Lower lobe of right lung (tissue), 2 donors: ENCODE measurements around the gene LDB3. TPM values are rescaled to one million over a fixed set of nuclear protein-coding genes. Genes with fewer than 3 reads are reported as not detected.

Experiments used
- ATAC-seq, 2 donors: fragments of 200-7000 bp; cut with Tn5 transposase; one replicate each; pipeline ENCODE4 v1.9.1; 2020 to 2022; ENCODE audit warnings: mild to moderate bottlenecking in 2 of 2, moderate library complexity in 2 of 2
- DNase-seq: peaks from one replicate; pipeline ENCODE4 v3.0.0-alpha.2; 2020
- H3K27ac ChIP-seq: fragments of 200-600 bp; one replicate; pipeline ENCODE4 v1.8.0; 2022
- H3K27me3 ChIP-seq: fragments of 200-600 bp; one replicate; pipeline ENCODE4 v1.8.0; 2022; ENCODE audit warnings: low read depth
- H3K36me3 ChIP-seq: fragments of 200-600 bp; one replicate; pipeline ENCODE4 v1.8.0; 2022; ENCODE audit warnings: mild to moderate bottlenecking
- H3K4me1 ChIP-seq: fragments of 200-600 bp; one replicate; pipeline ENCODE4 v1.8.0; 2022
- H3K4me3 ChIP-seq: fragments of 200-600 bp; one replicate; pipeline ENCODE4 v1.8.0; 2022; ENCODE audit warnings: mild to moderate bottlenecking
- H3K9me3 ChIP-seq: fragments of 200-600 bp; one replicate; pipeline ENCODE4 v1.8.0; 2022
- CTCF ChIP-seq: fragments of 200-600 bp; IDR thresholded peaks from one replicate; pipeline ENCODE4 v1.8.0; 2022; ENCODE audit warnings: antibody characterized with exemption, mild to moderate bottlenecking
- intact Hi-C: fragments of 100-400 bp; cut with DNase I; formaldehyde crosslinking; loops from one replicate; pipeline ENCODE4 v1.11.0; 2022
- total RNA-seq: library from RNA; stranded (reverse); fragmentation: NEBNext Ultra II Directional; extraction: Animal tissue kit (Norgen Biotek cat#: 25700); gene quantifications from one replicate; pipeline ENCODE4 v1.2.1, GENCODE V29; 2021
- donor health status: DM: no; HTN: yes; CAD: no; lungs with severe emphysema.

The LDB3 gene
- total RNA-seq, 1 donor from 2014 or later = 2.2 TPM

GRCh38 chr10:86678999-86679792 lies 10.9 kb downstream of the LDB3 start:
- no peak overlapping the region for H3K27ac ChIP-seq
- TF ChIP-seq CTCF = no peak
- ATAC-seq (no peak), DNase-seq (no peak)
- H3K36me3 ChIP-seq = no peaks in the 10 kb centered on the region
- H3K4me1 ChIP-seq = peaks cover 4% of the 10 kb centered on the region
- intact Hi-C loops = no loop called here
- H3K9me3 ChIP-seq = no peaks in the 10 kb centered on the region
- peaks cover 6% of the 10 kb centered on the region for H3K27me3 ChIP-seq
- no peak overlapping the region for H3K4me3 ChIP-seq

DNA sequence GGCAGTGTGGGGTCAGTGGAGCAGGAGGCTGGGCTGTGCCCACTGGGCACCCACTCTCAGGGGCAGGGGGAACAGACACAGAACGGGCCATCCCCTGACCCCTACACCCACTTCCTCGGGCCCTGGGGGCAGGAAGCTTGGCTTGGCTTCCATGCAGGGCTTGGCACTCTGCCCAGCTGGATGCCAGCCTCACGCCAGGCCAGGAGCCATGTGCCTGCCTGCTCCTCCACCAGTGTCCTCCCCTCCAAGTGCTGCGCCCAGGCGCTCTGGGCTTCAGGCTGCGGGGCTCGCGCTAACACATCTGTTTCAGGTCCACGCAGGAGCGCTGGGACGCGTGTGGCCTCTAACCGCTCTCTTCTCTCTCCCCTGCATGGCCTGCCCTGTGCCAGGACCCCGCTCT lies 12.7 kb downstream of the LDB3 start:
- no peak for TF ChIP-seq CTCF
- no peak overlapping the region for H3K4me3 ChIP-seq
- intact Hi-C loops = no loop called here
- no peaks in the 10 kb centered on the region for H3K27me3 ChIP-seq
- peaks cover 9% of the 10 kb centered on the region for H3K4me1 ChIP-seq
- H3K36me3 ChIP-seq = no peaks in the 10 kb centered on the region
- no peak for ATAC-seq
- no peak overlapping the region for H3K27ac ChIP-seq
- no peak for DNase-seq
- H3K9me3 ChIP-seq = no peaks in the 10 kb centered on the region

DNA sequence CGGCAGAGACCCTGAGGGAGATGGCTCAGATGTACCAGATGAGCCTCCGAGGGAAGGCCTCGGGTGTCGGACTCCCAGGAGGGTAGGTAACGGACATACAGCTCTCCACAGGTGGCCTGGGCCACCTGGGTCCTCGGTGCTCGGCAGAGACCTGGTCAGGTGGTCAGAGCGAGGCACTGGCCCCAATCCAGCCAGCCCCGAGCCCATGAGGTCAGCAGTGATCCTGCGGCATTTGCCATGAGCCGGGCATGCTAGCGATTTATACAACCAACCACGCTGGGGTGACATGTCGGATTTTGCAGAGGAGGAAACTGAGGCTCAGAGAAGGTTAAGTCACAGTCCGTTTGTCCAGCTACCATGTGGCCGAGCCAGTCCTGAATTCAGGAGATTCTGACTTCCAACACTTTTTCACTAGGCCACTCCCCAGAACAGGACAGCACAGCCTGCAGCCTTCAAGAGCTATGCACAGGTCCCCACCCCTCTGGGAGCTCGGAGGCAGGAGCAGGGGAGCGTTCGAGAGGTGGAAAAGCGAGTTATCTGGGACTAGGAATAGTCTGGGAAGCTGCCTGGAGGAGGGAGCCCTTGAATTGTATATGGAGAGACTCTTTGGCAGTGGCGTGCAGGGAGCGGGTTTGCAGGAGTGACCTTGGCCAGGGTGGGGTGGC lies 13.5 kb downstream of the LDB3 start:
- no peaks in the 10 kb centered on the region for H3K9me3 ChIP-seq
- no peaks in the 10 kb centered on the region for H3K36me3 ChIP-seq
- H3K27ac ChIP-seq = no peak overlapping the region
- H3K4me1 ChIP-seq = peaks cover 9% of the 10 kb centered on the region
- no peak for TF ChIP-seq CTCF
- intact Hi-C loops = no loop called here
- no peak overlapping the region for H3K4me3 ChIP-seq
- ATAC-seq (no peak), DNase-seq (no peak)
- no peaks in the 10 kb centered on the region for H3K27me3 ChIP-seq

GRCh38 chr10:86682675-86683074 lies 14.4 kb downstream of the LDB3 start:
- Histone ChIP-seq H3K4me3 (no peak overlapping the region), H3K27ac (no peak overlapping the region), H3K4me1 (peaks cover 9% of the 10 kb centered on the region), H3K36me3 (no peaks in the 10 kb centered on the region), H3K9me3 (no peaks in the 10 kb centered on the region), H3K27me3 (no peaks in the 10 kb centered on the region)
- ATAC-seq = no peak
- intact Hi-C loops = no loop called here
- DNase-seq = no peak
- TF ChIP-seq CTCF = no peak

DNA sequence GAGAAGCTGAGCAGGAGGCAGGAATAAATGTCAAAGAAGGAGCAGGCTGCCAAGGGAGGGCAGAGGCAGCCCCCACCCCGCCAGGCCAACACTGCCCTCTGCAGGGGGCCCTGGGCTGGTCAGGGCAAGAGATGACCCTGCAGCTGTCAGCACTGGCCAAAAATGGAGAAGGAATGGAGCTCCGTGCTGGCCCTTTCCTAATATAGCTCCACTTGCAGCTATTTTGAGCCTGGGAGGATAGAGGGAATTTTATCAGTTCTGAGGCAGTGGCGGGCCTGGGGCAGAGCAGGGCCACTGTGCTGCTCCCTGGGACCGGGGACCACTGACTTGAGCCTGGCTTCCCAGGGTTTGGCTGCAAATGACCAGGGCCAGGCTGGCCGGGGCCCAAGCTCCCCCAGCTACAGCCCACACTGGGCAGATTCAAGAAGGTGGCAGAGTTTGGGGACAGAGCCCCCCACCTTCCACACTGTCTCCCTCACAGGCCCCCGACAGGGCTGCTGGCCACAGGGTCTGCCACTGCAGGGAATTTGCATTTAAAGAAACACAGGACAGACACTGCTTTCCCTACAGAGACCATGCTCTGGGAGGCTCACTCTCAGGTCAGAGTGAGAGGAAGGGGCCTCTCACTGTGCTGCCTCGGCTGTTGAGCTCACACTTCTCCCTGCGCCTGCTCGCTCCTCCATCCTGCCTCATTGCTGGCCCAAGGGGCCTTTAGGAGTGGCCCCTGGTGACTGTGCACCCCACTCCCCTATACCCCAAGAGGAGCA lies 16.2 kb downstream of the LDB3 start:
- Histone ChIP-seq H3K4me1 (peaks cover 17% of the 10 kb centered on the region), H3K36me3 (no peaks in the 10 kb centered on the region), H3K27ac (no peak overlapping the region), H3K27me3 (no peaks in the 10 kb centered on the region), H3K4me3 (no peak overlapping the region), H3K9me3 (no peaks in the 10 kb centered on the region)
- DNase-seq (no peak), ATAC-seq (peak in 1 of 2 donors; percentile 21)
- TF ChIP-seq CTCF = peak; percentile 27
- intact Hi-C loops = no loop called here
